K562 (cell line): ENCODE results near the gene ZNRF2. TPM values are rescaled to one million over a fixed set of nuclear protein-coding genes. Genes with fewer than 3 reads are reported as not detected.

Experiments used
- ATAC-seq: fragments of 200-7000 bp; cut with Tn5 transposase; 3 replicates; pipeline ENCODE4 v1.9.1; 2020; ENCODE audit warnings: moderate library complexity
- BruUV-seq: library from RNA; stranded (reverse); fragments of 400-500 nt; replicated peaks from 2 replicates; lab custom pipeline; 2021; lab: Mats Ljungman, UMichigan
- CTCF ChIA-PET: fragments of 300-600 bp; formaldehyde crosslinking; extraction: SDS; loops from one replicate; lab custom pipeline; 2021; ENCODE audit warnings: low intra/inter-chr PET ratio; lab: Yijun Ruan, JAX
- POLR2A ChIA-PET: fragments of 300-600, 350-650 bp; sonication (Branson Sonifier 250); formaldehyde crosslinking; extraction: SDS; loops from one replicate; lab custom pipeline; 2021; ENCODE audit warnings: antibody characterized with exemption, inconsistent platforms; lab: Yijun Ruan, JAX
- DNase-seq, 4 experiments: peaks; one replicate each; pipeline versions ENCODE4 v3.0.0 to v3.0.0-alpha.2; 2011 to 2018; ENCODE audit warnings: low spot score in 3 of 4, mixed read lengths in 3 of 4; ENCODE audit errors: extremely low read depth in 1 of 4
- FAIRE-seq: peaks from 2 replicates; lab custom pipeline; 2011; peaks lifted over from hg19 to GRCh38; lab: Jason Lieb, UNC
- H2AFZ ChIP-seq: 2 replicates; pipeline ENCODE4 v1.6.0; 2011; ENCODE audit warnings: low read depth, low read length, control low read depth, inconsistent platforms
- H3K27ac ChIP-seq: fragments of 200-600 bp; 3 replicates; pipeline ENCODE4 v1.8.0; 2011; ENCODE audit warnings: low read depth, mild to moderate bottlenecking, control low read depth, inconsistent platforms, low read length, moderate library complexity, mixed read lengths; ENCODE audit errors: extremely low read depth
- H3K27me3 ChIP-seq, 2 experiments: fragments of 300-600 bp in 1 of 2; 2 replicates in 1 of 2; 3 replicates in 1 of 2; pipeline versions ENCODE4 v1.6.0 to v1.8.0; 2011; ENCODE audit warnings: inconsistent platforms in 2 of 2, low read length in 2 of 2, mild to moderate bottlenecking in 1 of 2, mixed read lengths in 1 of 2, moderate library complexity in 1 of 2; ENCODE audit not compliant: control insufficient read depth in 2 of 2, insufficient read depth in 2 of 2
- H3K36me3 ChIP-seq: fragments of 300-600 bp; 3 replicates; pipeline ENCODE4 v1.8.0; 2011; ENCODE audit warnings: mild to moderate bottlenecking, low read length, inconsistent platforms; ENCODE audit not compliant: control insufficient read depth, insufficient read depth
- H3K4me1 ChIP-seq, 2 experiments: fragments of 200-600 bp in 1 of 2; replicated peaks in 1 of 2; 2 replicates in 1 of 2; 3 replicates in 1 of 2; pipeline versions ENCODE4 v1.5.1 to v1.8.0; 2011; ENCODE audit warnings: inconsistent platforms in 2 of 2, low read length in 2 of 2, mild to moderate bottlenecking in 1 of 2, mixed read lengths in 1 of 2, moderate library complexity in 1 of 2; ENCODE audit not compliant: control insufficient read depth in 2 of 2, insufficient read depth in 2 of 2
- H3K4me2 ChIP-seq: 2 replicates; pipeline ENCODE4 v1.6.1; 2011; ENCODE audit warnings: low read length, control low read depth, inconsistent platforms, mixed read lengths; ENCODE audit not compliant: insufficient read depth
- H3K4me3 ChIP-seq: fragments of 200-600 bp; sonication (generic), shearing (Covaris generic); 2 replicates; pipeline ENCODE4 v1.5.1; 2016; ENCODE audit warnings: control low read depth, inconsistent platforms
- H3K79me2 ChIP-seq: fragments of 200-600 bp; 3 replicates; pipeline ENCODE4 v1.8.0; 2011; ENCODE audit warnings: low read length, inconsistent platforms; ENCODE audit not compliant: control insufficient read depth, insufficient read depth
- H3K9ac ChIP-seq, 2 experiments: 2 replicates each; pipeline versions ENCODE4 v1.6.0 to v1.6.1; 2011; ENCODE audit warnings: low read depth in 2 of 2, low read length in 2 of 2, control low read depth in 1 of 2, inconsistent platforms in 1 of 2, mild to moderate bottlenecking in 1 of 2, mixed read lengths in 1 of 2; ENCODE audit not compliant: insufficient read depth in 1 of 2
- H3K9me1 ChIP-seq: one replicate; pipeline ENCODE4 v1.6.0; 2011; ENCODE audit warnings: inconsistent platforms, mild to moderate bottlenecking, low read length, moderate library complexity; ENCODE audit not compliant: control insufficient read depth, insufficient read depth
- H3K9me3 ChIP-seq: replicated peaks from 2 replicates; pipeline ENCODE4 v1.5.1; 2011; ENCODE audit warnings: low read depth, low read length, inconsistent platforms; ENCODE audit not compliant: control insufficient read depth, insufficient read depth
- H4K20me1 ChIP-seq: replicated peaks from 2 replicates; pipeline ENCODE4 v1.6.1; 2011; ENCODE audit warnings: low read length, inconsistent platforms, mixed read lengths; ENCODE audit not compliant: control insufficient read depth, insufficient read depth
- CCAR2 ChIP-seq: fragments of 200-400 bp; formaldehyde crosslinking; IDR thresholded peaks from 2 replicates; pipeline ENCODE4 v1.6.1; 2017; ENCODE audit warnings: mild to moderate bottlenecking, low read depth, low read length
- FOXA1 ChIP-seq: fragments of 450-650 bp; IDR thresholded peaks from 2 replicates; pipeline ENCODE4 v1.6.1; 2016; ENCODE audit warnings: mild to moderate bottlenecking, borderline replicate concordance
- GTF2E2 ChIP-seq: fragments of 200-800 bp; sonication (Bioruptor generic); IDR thresholded peaks from 2 replicates; pipeline ENCODE4 v1.6.1; 2016; ENCODE audit warnings: missing genetic modification characterization, missing compliant biosample characterization
- HDAC2 ChIP-seq: fragments of 450-650 bp; IDR thresholded peaks from 2 replicates; pipeline ENCODE4 v1.6.1; 2016; ENCODE audit warnings: mild to moderate bottlenecking
- KLF16 ChIP-seq: IDR thresholded peaks from 2 replicates; pipeline ENCODE4 v1.6.1; 2016; ENCODE audit warnings: antibody characterized with exemption
- NFIC ChIP-seq: fragments of 450-650 bp; IDR thresholded peaks from 2 replicates; pipeline ENCODE4 v1.6.1; 2017; ENCODE audit warnings: mild to moderate bottlenecking, inconsistent platforms
- POLR2G ChIP-seq: fragments of 200-400 bp; formaldehyde crosslinking; IDR thresholded peaks from 2 replicates; pipeline ENCODE4 v1.6.1; 2017; ENCODE audit warnings: low read depth, mild to moderate bottlenecking, antibody characterized with exemption, low read length, moderate library complexity
- POLR3A ChIP-seq: IDR thresholded peaks from 2 replicates; pipeline ENCODE4 v1.6.1; 2011; ENCODE audit warnings: borderline replicate concordance, mild to moderate bottlenecking, moderate library complexity; ENCODE audit not compliant: insufficient read length, insufficient read depth; ENCODE audit errors: extremely low read depth
- ZBED1 ChIP-seq: IDR thresholded peaks from 2 replicates; pipeline ENCODE4 v1.6.1; 2014
- ZNF316 ChIP-seq: fragments of 450-650 bp; IDR thresholded peaks from 2 replicates; pipeline ENCODE4 v1.6.1; 2016
- ZNF79 ChIP-seq: fragments of 250-450 bp; sonication (Bioruptor Pico); IDR thresholded peaks from 2 replicates; pipeline ENCODE4 v1.4.0; 2020; ENCODE audit warnings: low read depth, mild to moderate bottlenecking, moderate library complexity
- WGBS: fragments of 100-300 bp; shearing (Covaris generic); methylation state at CpG from one replicate; pipeline ENCODE4 v1.1.6; 2016; ENCODE audit warnings: low coverage, mixed read lengths; ENCODE audit not compliant: insufficient coverage; ENCODE audit errors: missing lambda C conversion rate; 5-methylcytosine and 5-hydroxymethylcytosine counted together
- in situ Hi-C: fragments of 300-500 bp; cut with MboI; formaldehyde crosslinking; loops from 4 replicates; pipeline ENCODE4 v1.15.0; 2018; ENCODE audit warnings: inconsistent platforms, mixed read lengths
- intact Hi-C: fragments of 100-400 bp; cut with micrococcal nuclease; formaldehyde crosslinking; loops from 2 replicates; pipeline ENCODE4 v1.14.2; 2022
- polyA plus RNA-seq, 8 experiments: library from polyadenylated mRNA; depleted of rRNA in 4 of 8; stranded (reverse) in 5 of 8; unstranded in 3 of 8; fragments of >200 nt; fragmentation: Nextera tagmentation in 2 of 8; fragmentation: Illumina TruSeq in 1 of 8; extraction: Ambion mirVana in 2 of 8; extraction: Trizol in 1 of 8; gene quantifications; 2 replicates each; pipeline versions ENCODE4 v1.2.1 to v1.2.3, GENCODE V29; 2011 to 2014; ENCODE audit warnings: inconsistent platforms in 1 of 8, missing spikeins in 1 of 8
- total RNA-seq, 7 experiments: library from RNA; depleted of rRNA in 6 of 7; stranded (reverse); fragments of >200 nt in 6 of 7; fragmentation: Illumina TruSeq in 2 of 7; extraction: Trizol in 2 of 7; gene quantifications; 2 replicates each; pipeline versions ENCODE4 v1.2.1 to v1.2.3, GENCODE V29; 2011 to 2021; ENCODE audit warnings: low replicate concordance in 1 of 7
- TF ChIP-seq, protein P1 (sequence below): fragments of 250-450 bp; sonication (Bioruptor Pico); IDR thresholded peaks from 2 replicates; pipeline ENCODE4 v1.4.0; 2020
- TF ChIP-seq, protein P2 (sequence below): sonication (generic); formaldehyde crosslinking; IDR thresholded peaks from 2 replicates; pipeline ENCODE4 v1.8.1; 2023; ENCODE audit warnings: mild to moderate bottlenecking, missing genetic modification reagents

ZNRF2 gene
- total and polyA plus RNA-seq, 9 of the 15 experiments (the other 6 are each of a cell fraction or from before 2014, with no cell fraction given): 1.1 to 13.9 (median 5.5) TPM

DNA sequence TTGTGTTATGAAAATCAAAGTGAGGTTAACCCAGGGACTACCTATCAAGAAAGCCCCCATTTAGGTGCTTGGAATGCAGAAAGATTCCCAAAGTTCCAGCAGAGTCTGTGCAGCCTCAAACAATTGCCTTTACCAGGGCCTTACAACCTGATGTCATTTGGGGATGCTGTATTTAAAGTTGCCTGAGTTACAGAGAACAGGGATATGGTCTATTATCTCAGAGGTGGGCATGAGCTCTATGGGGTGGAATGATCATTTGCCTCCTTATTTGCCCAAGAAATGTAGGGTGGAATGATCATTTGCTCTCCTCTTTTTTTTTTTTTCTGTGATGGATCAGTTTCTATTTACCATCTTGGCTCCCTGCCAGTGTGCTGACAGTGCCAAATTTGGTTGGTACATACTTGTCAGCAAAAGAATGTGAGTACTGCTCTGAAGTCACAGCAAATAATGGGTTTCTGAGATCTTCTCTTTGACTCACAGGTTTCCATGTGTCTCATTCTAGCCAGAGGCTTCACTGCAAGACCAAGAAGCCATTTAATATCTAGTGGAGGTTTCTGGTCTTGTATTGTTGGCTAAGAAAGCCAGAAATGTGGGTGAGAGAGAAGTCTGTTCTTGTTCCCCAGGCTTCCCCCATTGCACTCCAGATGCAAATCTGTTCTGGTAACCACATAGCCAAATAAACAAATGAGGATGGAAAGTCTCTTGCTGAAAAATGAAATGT, 45.5 kb upstream of the ZNRF2 start:
- ChIA-PET POLR2A (interaction anchor here (0.6 to 1.4 kb wide), 2 partner anchors 12 to 421 kb away, joined by 3 read pairs; no protein-coding TSS in a partner anchor), CTCF (no interaction called here)
- Histone ChIP-seq H3K4me2 (no peak overlapping the region), H3K4me1 (no peaks in the 10 kb centered on the region), H3K9me3 (no peaks in the 10 kb centered on the region), H3K4me3 (no peak overlapping the region), H3K79me2 (no peaks in the 10 kb centered on the region), H3K27ac (no peak overlapping the region), H3K27me3 (peaks cover 3 to 12% of the 10 kb centered on the region in 2 experiments; a peak in 2 of 5 replicates), H3K9me1 (no peaks in the 10 kb centered on the region), H3K36me3 (no peaks in the 10 kb centered on the region), H3K9ac (no peak overlapping the region), H4K20me1 (no peaks in the 10 kb centered on the region), H2AFZ (no peak overlapping the region)
- ATAC-seq: no peak
- in situ Hi-C loops (no loop called here), intact Hi-C loops (no loop called here)
- DNase-seq: no peak
- no peak for FAIRE-seq
- TF ChIP-seq ZNF316 (peak; percentile 34; the same call in 1 of the 2 replicates), NFIC (peak; percentile 75), FOXA1 (no peak)
- BruUV-seq: no TSS peak

DNA sequence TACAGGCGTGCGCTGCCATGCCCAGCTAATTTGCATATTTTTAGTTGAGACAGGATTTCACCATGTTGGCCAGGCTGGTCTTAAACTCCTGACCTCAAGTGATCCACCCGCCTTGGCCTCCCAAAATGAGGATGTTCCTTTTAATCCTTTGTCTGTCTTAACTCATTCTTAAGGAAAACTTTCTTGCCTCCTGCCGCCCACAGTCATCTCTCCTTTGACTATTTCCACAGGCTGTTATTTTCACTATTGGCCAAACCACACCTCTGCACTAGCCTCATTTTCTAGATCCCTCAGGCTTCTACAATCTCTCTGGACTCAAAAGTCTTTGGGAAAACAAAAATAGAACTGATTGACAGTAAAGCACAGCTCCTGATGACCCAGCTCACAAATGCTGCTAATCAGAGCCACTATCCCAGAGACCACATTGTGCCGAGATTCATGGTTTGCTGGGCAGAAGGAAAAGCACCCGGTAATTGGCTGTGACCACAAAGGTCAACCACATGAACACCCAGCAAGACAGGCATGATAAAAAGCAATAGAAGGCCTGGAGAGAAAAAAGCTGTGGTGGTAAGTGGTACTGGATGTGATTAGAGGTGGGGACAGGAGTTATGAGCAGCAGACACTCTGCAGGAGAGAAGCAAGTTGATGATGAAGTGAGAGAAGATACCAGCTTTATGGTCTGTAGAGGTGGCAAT, 44.1 kb upstream of the ZNRF2 start:
- no peaks in the 10 kb centered on the region for H3K36me3 ChIP-seq
- 4% methylated on average over 6 of the region's 6 CpGs for WGBS
- no peak overlapping the region for H3K9ac ChIP-seq
- ChIA-PET POLR2A (interaction anchor here (0.5 to 1.4 kb wide), 3 partner anchors 10 to 585 kb away, joined by 3 read pairs; no protein-coding TSS in a partner anchor), CTCF (no interaction called here)
- H3K9me3 ChIP-seq: no peaks in the 10 kb centered on the region
- FAIRE-seq: no peak
- no peak overlapping the region for H2AFZ ChIP-seq
- no TSS peak for BruUV-seq
- no peak overlapping the region for H3K4me3 ChIP-seq
- no peak overlapping the region for H3K4me2 ChIP-seq
- peaks cover 3 to 12% of the 10 kb centered on the region in 2 experiments; a peak in 2 of 5 replicates for H3K27me3 ChIP-seq
- H4K20me1 ChIP-seq: no peaks in the 10 kb centered on the region
- no peaks in the 10 kb centered on the region for H3K79me2 ChIP-seq
- intact Hi-C loops: no loop called here
- H3K27ac ChIP-seq: no peak overlapping the region
- peak; percentile 55 for ATAC-seq
- no peaks in the 10 kb centered on the region for H3K4me1 ChIP-seq
- in situ Hi-C loops: no loop called here
- no peaks in the 10 kb centered on the region for H3K9me1 ChIP-seq
- DNase-seq: peak in 2 of 4 experiments; percentile 13 to 27
- TF ChIP-seq, protein P1, sequence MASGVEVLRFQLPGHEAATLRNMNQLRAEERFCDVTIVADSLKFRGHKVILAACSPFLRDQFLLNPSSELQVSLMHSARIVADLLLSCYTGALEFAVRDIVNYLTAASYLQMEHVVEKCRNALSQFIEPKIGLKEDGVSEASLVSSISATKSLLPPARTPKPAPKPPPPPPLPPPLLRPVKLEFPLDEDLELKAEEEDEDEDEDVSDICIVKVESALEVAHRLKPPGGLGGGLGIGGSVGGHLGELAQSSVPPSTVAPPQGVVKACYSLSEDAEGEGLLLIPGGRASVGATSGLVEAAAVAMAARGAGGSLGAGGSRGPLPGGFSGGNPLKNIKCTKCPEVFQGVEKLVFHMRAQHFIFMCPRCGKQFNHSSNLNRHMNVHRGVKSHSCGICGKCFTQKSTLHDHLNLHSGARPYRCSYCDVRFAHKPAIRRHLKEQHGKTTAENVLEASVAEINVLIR (CRISPR knock-in tag): no peak
- TF ChIP-seq POLR2G: no peak
- TF ChIP-seq ZNF79 (CRISPR knock-in tag): no peak
- TF ChIP-seq POLR3A: no peak
- TF ChIP-seq, protein P2, sequence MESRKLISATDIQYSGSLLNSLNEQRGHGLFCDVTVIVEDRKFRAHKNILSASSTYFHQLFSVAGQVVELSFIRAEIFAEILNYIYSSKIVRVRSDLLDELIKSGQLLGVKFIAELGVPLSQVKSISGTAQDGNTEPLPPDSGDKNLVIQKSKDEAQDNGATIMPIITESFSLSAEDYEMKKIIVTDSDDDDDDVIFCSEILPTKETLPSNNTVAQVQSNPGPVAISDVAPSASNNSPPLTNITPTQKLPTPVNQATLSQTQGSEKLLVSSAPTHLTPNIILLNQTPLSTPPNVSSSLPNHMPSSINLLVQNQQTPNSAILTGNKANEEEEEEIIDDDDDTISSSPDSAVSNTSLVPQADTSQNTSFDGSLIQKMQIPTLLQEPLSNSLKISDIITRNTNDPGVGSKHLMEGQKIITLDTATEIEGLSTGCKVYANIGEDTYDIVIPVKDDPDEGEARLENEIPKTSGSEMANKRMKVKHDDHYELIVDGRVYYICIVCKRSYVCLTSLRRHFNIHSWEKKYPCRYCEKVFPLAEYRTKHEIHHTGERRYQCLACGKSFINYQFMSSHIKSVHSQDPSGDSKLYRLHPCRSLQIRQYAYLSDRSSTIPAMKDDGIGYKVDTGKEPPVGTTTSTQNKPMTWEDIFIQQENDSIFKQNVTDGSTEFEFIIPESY (CRISPR knock-in tag): no peak
- TF ChIP-seq ZBED1: no peak
- no peak for TF ChIP-seq GTF2E2
- peak; percentile 95 for TF ChIP-seq HDAC2
- 0 out of 2 replicates have a peak, but pooled peaks have one; percentile 18 for TF ChIP-seq KLF16
- TF ChIP-seq CCAR2: no peak
